ENCODE data around the gene ZNF280B.
A peak's percentile ranks its signal among the peaks of the same experiment; 100 is the strongest.
"Not testable (repeated sequence)": the region's sequence is repeated elsewhere in the genome, so short reads cannot be mapped to it uniquely, and the experiment has no call there.

The ZNF280B gene

DNA sequence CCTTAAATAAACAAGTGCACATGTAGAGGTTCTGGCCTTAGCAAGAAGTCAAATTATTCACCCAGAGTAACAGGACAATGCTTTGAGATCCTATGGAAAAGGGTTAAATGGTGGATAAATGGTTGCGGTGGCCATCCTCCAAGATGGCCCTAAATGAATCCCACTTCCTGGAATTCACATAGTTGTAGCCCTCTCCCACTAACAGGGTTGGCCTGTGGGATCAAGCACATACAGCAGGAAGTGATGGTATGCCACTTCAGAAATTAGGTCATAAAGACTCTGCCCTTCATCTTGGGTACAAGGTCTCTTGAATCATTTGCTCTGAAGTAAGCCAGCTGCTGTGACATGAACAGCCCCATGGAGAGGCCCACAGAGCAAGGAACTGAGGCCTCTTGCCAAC lies 1.8 kb downstream of the ZNF280B start:
- ATAC-seq: no peak
- TF ChIP-seq ZFP3 (CRISPR knock-in tag; IDR thresholded peaks at IDR 0.05) (no peak), ZFP30 (CRISPR knock-in tag; IDR thresholded peaks at IDR 0.05) (no peak), ZC3H10 (CRISPR knock-in tag; IDR thresholded peaks at IDR 0.05) (no peak), ESRRG (CRISPR knock-in tag; IDR thresholded peaks at IDR 0.05) (no peak), TCF4 (CRISPR knock-in tag; IDR thresholded peaks at IDR 0.05; ENCODE audit: borderline replicate concordance) (no peak), CREB5 (CRISPR knock-in tag; IDR thresholded peaks at IDR 0.05; ENCODE audit: low read depth) (no peak), PATZ1 (CRISPR knock-in tag; IDR thresholded peaks at IDR 0.05; ENCODE audit: borderline replicate concordance) (no peak), SNAI2 (CRISPR knock-in tag; IDR thresholded peaks at IDR 0.05) (no peak), ZNF70 (CRISPR knock-in tag; IDR thresholded peaks at IDR 0.05) (no peak), OSR1 (CRISPR knock-in tag; IDR thresholded peaks at IDR 0.05) (no peak)

GRCh38 chr22:22498267-22498666 lies 10.3 kb downstream of the ZNF280B start:
- no peak for ATAC-seq
- TF ChIP-seq, protein P1, sequence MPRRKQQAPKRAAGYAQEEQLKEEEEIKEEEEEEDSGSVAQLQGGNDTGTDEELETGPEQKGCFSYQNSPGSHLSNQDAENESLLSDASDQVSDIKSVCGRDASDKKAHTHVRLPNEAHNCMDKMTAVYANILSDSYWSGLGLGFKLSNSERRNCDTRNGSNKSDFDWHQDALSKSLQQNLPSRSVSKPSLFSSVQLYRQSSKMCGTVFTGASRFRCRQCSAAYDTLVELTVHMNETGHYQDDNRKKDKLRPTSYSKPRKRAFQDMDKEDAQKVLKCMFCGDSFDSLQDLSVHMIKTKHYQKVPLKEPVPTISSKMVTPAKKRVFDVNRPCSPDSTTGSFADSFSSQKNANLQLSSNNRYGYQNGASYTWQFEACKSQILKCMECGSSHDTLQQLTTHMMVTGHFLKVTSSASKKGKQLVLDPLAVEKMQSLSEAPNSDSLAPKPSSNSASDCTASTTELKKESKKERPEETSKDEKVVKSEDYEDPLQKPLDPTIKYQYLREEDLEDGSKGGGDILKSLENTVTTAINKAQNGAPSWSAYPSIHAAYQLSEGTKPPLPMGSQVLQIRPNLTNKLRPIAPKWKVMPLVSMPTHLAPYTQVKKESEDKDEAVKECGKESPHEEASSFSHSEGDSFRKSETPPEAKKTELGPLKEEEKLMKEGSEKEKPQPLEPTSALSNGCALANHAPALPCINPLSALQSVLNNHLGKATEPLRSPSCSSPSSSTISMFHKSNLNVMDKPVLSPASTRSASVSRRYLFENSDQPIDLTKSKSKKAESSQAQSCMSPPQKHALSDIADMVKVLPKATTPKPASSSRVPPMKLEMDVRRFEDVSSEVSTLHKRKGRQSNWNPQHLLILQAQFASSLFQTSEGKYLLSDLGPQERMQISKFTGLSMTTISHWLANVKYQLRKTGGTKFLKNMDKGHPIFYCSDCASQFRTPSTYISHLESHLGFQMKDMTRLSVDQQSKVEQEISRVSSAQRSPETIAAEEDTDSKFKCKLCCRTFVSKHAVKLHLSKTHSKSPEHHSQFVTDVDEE (CRISPR knock-in tag; IDR thresholded peaks at IDR 0.05): no peak
- TF ChIP-seq BACH2 (CRISPR knock-in tag; IDR thresholded peaks at IDR 0.05; ENCODE audit: borderline replicate concordance): 0 out of 2 replicates have a peak, but pooled peaks have one; percentile 22

- ATAC-seq: not testable (repeated sequence)
These were observed 17.0 kb downstream of the ZNF280B start for GRCh38 chr22:22491589-22491988.

DNA sequence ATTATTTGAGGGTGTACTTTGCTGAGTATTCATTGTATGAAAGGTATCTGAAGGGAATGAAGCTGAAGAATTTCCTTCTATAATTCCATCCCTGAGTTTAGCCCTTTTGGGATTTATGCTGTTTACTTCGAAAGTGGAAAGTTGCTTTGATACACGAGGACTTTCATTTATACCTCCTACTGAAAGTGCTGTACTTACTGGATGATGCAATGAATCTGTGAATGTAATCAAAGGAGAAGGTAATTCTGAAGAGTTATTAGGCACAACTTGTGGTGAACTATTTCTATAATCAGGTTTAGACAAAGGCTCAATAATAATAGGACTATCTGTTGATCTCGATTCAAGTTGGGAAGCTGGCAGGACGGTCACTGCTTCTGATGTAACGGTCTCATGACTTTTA lies 19.8 kb downstream of the ZNF280B start:
- ATAC-seq: no peak
- TF ChIP-seq TOX (CRISPR knock-in tag; IDR thresholded peaks at IDR 0.05; ENCODE audit: borderline replicate concordance) (no peak), TCF4 (CRISPR knock-in tag; IDR thresholded peaks at IDR 0.05; ENCODE audit: borderline replicate concordance) (no peak), ZC3H10 (CRISPR knock-in tag; IDR thresholded peaks at IDR 0.05) (no peak), ISL1 (CRISPR knock-in tag; IDR thresholded peaks at IDR 0.05) (no peak), PPARA (CRISPR knock-in tag; IDR thresholded peaks at IDR 0.05; ENCODE audit: borderline replicate concordance) (no peak), CREB5 (CRISPR knock-in tag; IDR thresholded peaks at IDR 0.05; ENCODE audit: low read depth) (no peak)

DNA sequence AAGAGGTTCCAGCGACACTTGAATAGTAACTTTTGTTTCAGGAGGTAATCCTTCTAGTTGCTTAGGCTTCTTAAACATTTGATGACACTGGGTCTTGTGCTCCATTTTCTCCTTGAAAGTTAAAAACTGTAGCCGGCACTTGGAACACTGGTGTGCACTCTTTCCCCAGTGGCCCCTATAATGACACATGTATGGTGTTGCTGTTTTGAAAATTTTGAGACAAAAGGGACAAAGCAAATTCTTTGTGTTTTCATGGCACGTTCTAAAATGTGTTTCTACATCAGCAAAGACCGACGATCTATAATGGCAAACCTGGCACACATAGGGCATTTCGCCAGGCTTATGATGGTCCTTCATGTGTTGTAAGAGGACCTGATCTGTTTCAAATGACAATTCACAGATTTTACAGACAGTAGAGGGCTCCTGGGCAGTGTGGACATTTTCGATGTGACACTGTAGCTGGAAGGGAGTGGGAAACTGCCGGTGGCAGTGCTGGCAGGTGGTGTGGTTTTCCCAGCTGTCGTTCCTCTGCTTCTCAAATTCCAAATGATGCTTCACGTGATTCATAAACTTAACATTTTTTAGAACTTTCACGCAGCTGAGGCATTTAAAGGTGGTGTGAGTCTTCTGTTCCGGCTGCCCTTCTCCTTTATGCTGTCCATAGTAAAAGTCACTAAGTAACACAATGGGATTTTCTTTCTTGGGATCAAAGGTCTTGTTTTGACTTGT lies 20.5 kb downstream of the ZNF280B start:
- TF ChIP-seq BACH2 (CRISPR knock-in tag; IDR thresholded peaks at IDR 0.05; ENCODE audit: borderline replicate concordance): no peak
- TF ChIP-seq PATZ1 (CRISPR knock-in tag; IDR thresholded peaks at IDR 0.05; ENCODE audit: borderline replicate concordance): no peak
- TF ChIP-seq TOX (CRISPR knock-in tag; IDR thresholded peaks at IDR 0.05; ENCODE audit: borderline replicate concordance): no peak
- no peak for TF ChIP-seq ISL1 (CRISPR knock-in tag; IDR thresholded peaks at IDR 0.05)
- no peak for TF ChIP-seq SNAI2 (CRISPR knock-in tag; IDR thresholded peaks at IDR 0.05)
- TF ChIP-seq ZFP30 (CRISPR knock-in tag; IDR thresholded peaks at IDR 0.05): no peak
- TF ChIP-seq TCF4 (CRISPR knock-in tag; IDR thresholded peaks at IDR 0.05; ENCODE audit: borderline replicate concordance): no peak
- TF ChIP-seq OSR1 (CRISPR knock-in tag; IDR thresholded peaks at IDR 0.05): no peak
- TF ChIP-seq ZNF70 (CRISPR knock-in tag; IDR thresholded peaks at IDR 0.05): no peak
- no peak for TF ChIP-seq ARNTL (CRISPR knock-in tag; IDR thresholded peaks at IDR 0.05; ENCODE audit: borderline replicate concordance, low read depth)
- TF ChIP-seq CREB5 (CRISPR knock-in tag; IDR thresholded peaks at IDR 0.05; ENCODE audit: low read depth): no peak
- ATAC-seq: no peak
